ENCODE measurements around the gene HAPLN3.

- TF ChIP-seq EP300 (IDR thresholded peaks at IDR 0.05; ENCODE audit: borderline replicate concordance in 1 of 2, low read depth in 1 of 2, low read length in 1 of 2), result no peak
- no peak for TF ChIP-seq CTCF (IDR thresholded peaks at IDR 0.05)
- no peak for TF ChIP-seq MEF2A (IDR thresholded peaks at IDR 0.05; ENCODE audit: borderline replicate concordance, low read depth)
- no peak for TF ChIP-seq SMC3 (IDR thresholded peaks at IDR 0.05; ENCODE audit: low read depth, low read length)
- TF ChIP-seq TCF12 (IDR thresholded peaks at IDR 0.05), result peak; percentile 31; the same call in 1 of the 2 replicates
- TF ChIP-seq RAD21 (IDR thresholded peaks at IDR 0.05; ENCODE audit: low read length), result no peak
- no peak for TF ChIP-seq SIN3A (IDR thresholded peaks at IDR 0.05; ENCODE audit: borderline replicate concordance, low read depth, low read length)
- no peak for TF ChIP-seq POLR2AphosphoS5 (IDR thresholded peaks at IDR 0.05; ENCODE audit: low read depth, low read length)
- TF ChIP-seq EZH2phosphoT487 (IDR thresholded peaks at IDR 0.05; ENCODE audit: borderline replicate concordance, low read depth), result no peak
- no peak for TF ChIP-seq RCOR1 (IDR thresholded peaks at IDR 0.05; ENCODE audit: low read length)
Observed at GRCh38 chr15:88890495-88890894, 4.8 kb downstream of the HAPLN3 start.

Data from SK-N-SH (cell line).